ENCODE results near the gene TNPO2. TPM values are rescaled to one million over a fixed set of nuclear protein-coding genes. Genes with fewer than 3 reads are reported as not detected.
A peak's percentile ranks its signal among the peaks of the same experiment; 100 is the strongest.

The TNPO2 gene
- polyA plus RNA-seq, 6 donors from 2014 or later, result 1.7 to 3.5 (median 2.7) TPM; not detected in 1

DNA sequence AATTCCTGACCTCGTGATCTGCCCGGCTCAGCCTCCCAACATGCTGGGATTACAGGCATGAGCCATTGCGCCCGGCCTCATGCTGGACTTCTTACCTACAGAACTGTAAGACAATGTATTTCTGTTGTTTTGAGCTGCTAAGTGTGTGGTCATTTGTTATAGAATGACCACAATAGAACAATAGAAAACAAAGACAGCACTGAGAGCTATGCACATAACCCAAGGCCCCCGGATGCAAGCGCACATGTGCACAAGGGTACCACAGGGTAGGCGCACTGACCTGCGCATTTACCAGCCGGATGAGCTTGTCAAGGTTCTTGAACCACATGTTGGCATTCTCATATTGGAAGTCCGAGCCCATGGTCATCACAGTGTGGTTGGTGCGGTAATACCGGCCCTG lies 62.8 kb downstream of the TNPO2 start:
- no peak for DNase-seq
- H3K9me3 Mint-ChIP-seq, result no peaks in the 10 kb centered on the region
- H3K27me3 Mint-ChIP-seq, result no peaks in the 10 kb centered on the region
- peaks cover 22 to 34% (median 29%) of the 10 kb centered on the region in 3 donors for H3K4me1 Mint-ChIP-seq
- no peak for ATAC-seq (ENCODE audit: low read depth in 2 of 2)
- no peak overlapping the region for H3K4me3 Mint-ChIP-seq
- peaks cover 0 to 14% of the 10 kb centered on the region in 2 donors for H3K36me3 Mint-ChIP-seq
- H3K27ac Mint-ChIP-seq, result peak overlapping the region in 1 of 6 donors; percentile 41

DNA sequence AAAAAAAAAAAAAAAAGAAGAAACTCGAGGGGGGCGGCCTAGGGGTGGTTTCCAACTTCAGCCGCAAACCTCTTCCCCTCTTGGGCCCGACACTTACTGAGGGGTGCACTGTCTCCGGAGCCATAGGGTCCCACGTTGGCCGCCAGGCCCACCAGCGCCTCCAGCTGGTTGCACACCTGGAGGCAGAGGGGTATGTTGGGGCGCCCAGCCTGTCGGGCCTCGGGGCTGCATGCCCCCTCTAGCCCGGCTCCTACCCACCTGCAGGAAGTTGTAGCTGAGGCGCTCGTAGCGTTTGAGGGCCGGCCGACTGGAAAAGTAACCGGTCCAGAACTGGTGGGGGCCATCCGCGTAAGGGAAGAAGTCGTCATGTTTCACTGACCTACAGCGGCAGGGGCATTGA lies 65.8 kb downstream of the TNPO2 start:
- ATAC-seq (ENCODE audit: low read depth in 2 of 2) (no peak), DNase-seq (no peak)
- Mint-ChIP-seq H3K27me3 (no peaks in the 10 kb centered on the region), H3K9me3 (no peaks in the 10 kb centered on the region), H3K27ac (peak overlapping the region in 1 of 6 donors; percentile 90), H3K4me1 (peaks cover 6 to 25% (median 11%) of the 10 kb centered on the region in 3 donors), H3K36me3 (peaks cover 4 to 25% of the 10 kb centered on the region in 2 donors), H3K4me3 (no peak overlapping the region)

DNA sequence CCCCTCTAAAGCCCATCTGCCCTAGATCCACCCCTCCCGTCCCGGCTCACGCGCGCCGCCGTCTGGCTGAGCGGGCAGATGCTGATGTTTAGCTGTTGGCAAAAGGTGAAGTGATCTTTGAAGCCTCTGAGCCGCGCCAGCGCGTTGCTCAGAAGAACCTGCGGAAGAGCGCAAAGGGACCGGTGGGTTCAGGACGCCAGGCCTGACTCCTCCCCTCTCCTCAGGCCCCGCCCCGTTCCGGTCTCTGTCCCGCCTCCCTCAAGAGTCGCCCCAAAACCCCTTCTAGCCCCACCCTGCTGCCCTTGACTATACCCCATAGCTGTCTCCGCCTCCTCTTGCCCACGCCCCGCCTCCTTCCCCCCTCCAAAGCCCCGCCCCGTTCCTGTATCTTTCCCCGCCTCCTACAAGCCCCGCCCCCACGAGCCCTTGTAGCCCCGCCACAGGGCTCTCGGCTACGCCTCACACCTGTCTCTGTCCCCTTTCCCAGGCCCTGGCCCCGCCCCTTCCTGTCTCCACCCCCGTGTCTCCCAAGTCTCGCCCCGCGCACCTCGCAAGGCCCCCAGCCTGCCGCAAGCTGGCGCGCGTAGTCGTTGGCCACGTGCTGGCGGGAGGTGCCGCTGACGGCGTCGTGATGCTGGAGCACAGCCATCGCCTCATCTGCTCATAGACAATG lies 66.7 kb downstream of the TNPO2 start:
- ATAC-seq (ENCODE audit: low read depth in 2 of 2), result no peak
- peak overlapping the region in 1 of 6 donors; percentile 82 for H3K27ac Mint-ChIP-seq
- H3K36me3 Mint-ChIP-seq, result peaks cover 4 to 25% of the 10 kb centered on the region in 2 donors

DNA sequence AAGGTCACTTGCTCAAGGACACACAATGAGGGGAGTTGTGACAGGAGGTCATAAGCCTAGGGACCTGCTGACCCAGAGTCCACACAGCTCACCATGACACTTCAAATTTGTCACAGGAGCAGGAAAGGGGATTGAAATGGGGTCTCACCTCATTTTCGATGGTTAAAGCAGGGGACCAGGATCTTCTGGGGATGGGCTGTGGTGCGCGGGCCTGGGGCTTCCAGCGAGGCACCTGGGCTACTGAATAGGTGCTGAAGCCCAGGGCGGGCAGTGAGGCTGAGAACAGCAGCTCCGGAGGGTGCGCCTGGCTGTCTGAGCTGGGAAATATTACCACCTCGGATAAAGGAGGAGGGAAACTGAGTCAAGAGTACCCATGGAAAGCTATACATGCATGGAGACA lies 68.2 kb downstream of the TNPO2 start:
- H3K27me3 Mint-ChIP-seq, result no peaks in the 10 kb centered on the region
- ATAC-seq (ENCODE audit: low read depth in 2 of 2), result no peak
- no peak for DNase-seq
- peaks cover 3 to 25% (median 11%) of the 10 kb centered on the region in 3 donors for H3K4me1 Mint-ChIP-seq
- peak overlapping the region in 2 of 6 donors; percentile 2 to 67 for H3K27ac Mint-ChIP-seq
- H3K4me3 Mint-ChIP-seq, result peak overlapping the region in 1 of 8 donors; percentile 33
- H3K9me3 Mint-ChIP-seq, result no peaks in the 10 kb centered on the region
- H3K36me3 Mint-ChIP-seq, result peaks cover 4 to 25% of the 10 kb centered on the region in 2 donors

More for the DNA sequence above, 66.7 kb downstream of the TNPO2 start:
- Mint-ChIP-seq H3K27me3 (no peaks in the 10 kb centered on the region), H3K4me3 (peak overlapping the region in 2 of 8 donors; percentile 23 to 69), H3K9me3 (no peaks in the 10 kb centered on the region), H3K4me1 (peaks cover 6 to 25% (median 11%) of the 10 kb centered on the region in 3 donors)
- DNase-seq, result no peak

DNA sequence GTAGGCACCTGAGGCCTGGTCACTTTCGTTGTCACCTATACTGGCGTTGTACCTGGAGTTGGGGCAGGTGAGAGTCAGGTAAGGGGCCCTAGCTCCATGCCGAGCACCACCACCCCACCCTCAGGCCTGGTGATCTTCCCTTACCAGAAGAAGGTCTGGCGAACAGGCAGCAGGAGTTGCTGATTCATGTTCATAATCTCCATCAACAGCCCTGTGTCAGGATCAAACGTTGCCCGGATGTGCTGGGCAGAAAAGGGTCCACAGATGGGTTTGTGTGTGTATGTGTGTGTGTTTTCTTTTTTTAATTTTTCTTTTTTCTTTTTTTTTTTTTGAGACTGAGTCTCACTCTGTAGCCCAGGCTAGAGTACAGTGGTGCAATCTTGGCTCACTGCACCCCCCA lies 71.5 kb downstream of the TNPO2 start:
- no peak for ATAC-seq (ENCODE audit: low read depth in 2 of 2)
- Mint-ChIP-seq H3K36me3 (peaks cover 4 to 14% of the 10 kb centered on the region in 2 donors), H3K27me3 (no peaks in the 10 kb centered on the region), H3K27ac (no peak overlapping the region), H3K4me1 (peaks cover 8 to 20% (median 16%) of the 10 kb centered on the region in 3 donors), H3K4me3 (no peak overlapping the region), H3K9me3 (no peaks in the 10 kb centered on the region)
- no peak for DNase-seq

DNA sequence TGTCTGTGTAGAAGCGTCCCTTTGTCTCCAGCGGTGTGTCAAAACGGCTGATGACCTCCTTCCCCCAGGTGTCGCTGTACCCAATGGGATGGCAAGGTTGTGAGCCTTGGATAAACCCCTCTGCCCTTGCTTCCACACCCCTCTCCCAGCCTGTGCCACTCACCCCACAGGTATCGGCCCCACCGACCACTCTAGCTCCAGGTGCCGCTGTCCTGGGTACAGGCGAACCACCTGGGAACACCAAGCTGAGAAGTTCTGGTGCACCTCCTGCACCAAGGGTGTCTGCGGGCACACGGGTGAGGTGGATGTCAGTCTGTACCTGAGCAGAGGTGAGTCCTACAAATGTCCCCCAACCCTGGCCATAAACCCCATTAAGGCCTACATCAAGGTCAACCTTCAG lies 73.8 kb downstream of the TNPO2 start:
- H3K27ac Mint-ChIP-seq, result peak overlapping the region in 1 of 6 donors; percentile 74
- H3K4me1 Mint-ChIP-seq, result peaks cover 5 to 18% (median 12%) of the 10 kb centered on the region in 3 donors
- H3K27me3 Mint-ChIP-seq, result no peaks in the 10 kb centered on the region
- DNase-seq, result no peak
- no peaks in the 10 kb centered on the region for H3K9me3 Mint-ChIP-seq
- no peak for ATAC-seq (ENCODE audit: low read depth in 2 of 2)
- peaks cover under 1 to 5% of the 10 kb centered on the region in 2 donors for H3K36me3 Mint-ChIP-seq
- no peak overlapping the region for H3K4me3 Mint-ChIP-seq

Other genes with a start within 250 kb of the TNPO2 start
- gene ZNF709, start 239.1 kb downstream of the TNPO2 start, polyA plus RNA-seq (ENCODE audit: low read depth in 6 of 6), result 1 to 10 TPM in 5 of 6 donors, not detected in 1; 1.4 to 2.8 (median 2.3) TPM
- 10 to 100 TPM; 14.8 to 22.7 (median 18.7) TPM for gene ZNF564, start 172.4 kb downstream of the TNPO2 start, polyA plus RNA-seq (ENCODE audit: low read depth in 6 of 6)
- gene ZNF490, start 113.1 kb downstream of the TNPO2 start, polyA plus RNA-seq (ENCODE audit: low read depth in 6 of 6), result 10 to 100 TPM in 4 of 6 donors, 1 to 10 TPM in 1, not detected in 1; 9.7 to 13.1 (median 12.2) TPM
- 10 to 100 TPM; 22.8 to 44.1 (median 28.2) TPM for gene ZNF791, start 113.0 kb downstream of the TNPO2 start, polyA plus RNA-seq (ENCODE audit: low read depth in 6 of 6)
- 10 to 100 TPM; 64.1 to 97.0 (median 76.9) TPM for gene MAN2B1, start 57.2 kb downstream of the TNPO2 start, polyA plus RNA-seq (ENCODE audit: low read depth in 6 of 6)
- gene WDR83, start 57.1 kb downstream of the TNPO2 start, polyA plus RNA-seq (ENCODE audit: low read depth in 6 of 6), result 10 to 100 TPM; 12.6 to 34.5 (median 17.5) TPM
- gene DHPS, start 42.1 kb downstream of the TNPO2 start, polyA plus RNA-seq (ENCODE audit: low read depth in 6 of 6), result 100 to 1,000 TPM in 2 of 6 donors, 10 to 100 TPM in 4; 83.5 to 132 (median 85.5) TPM
- gene GNG14, start 35.9 kb downstream of the TNPO2 start, polyA plus RNA-seq (ENCODE audit: low read depth in 6 of 6), result not detected
- gene FBXW9, start 27.3 kb downstream of the TNPO2 start, polyA plus RNA-seq (ENCODE audit: low read depth in 6 of 6), result 1 to 10 TPM; 2.0 to 5.8 (median 4.9) TPM
- gene TRIR, start 10.8 kb upstream of the TNPO2 start, polyA plus RNA-seq (ENCODE audit: low read depth in 6 of 6), result 100 to 1,000 TPM; 207 to 269 (median 230) TPM
- 100 to 1,000 TPM in 1 of 6 donors, 10 to 100 TPM in 5; 46.3 to 105 (median 53.5) TPM for gene GET3, start 13.6 kb upstream of the TNPO2 start, polyA plus RNA-seq (ENCODE audit: low read depth in 6 of 6)
- under 1 TPM in 1 of 6 donors, not detected in 5; 0.23 TPM for gene BEST2, start 27.9 kb upstream of the TNPO2 start, polyA plus RNA-seq (ENCODE audit: low read depth in 6 of 6)
- gene HOOK2, start 51.6 kb upstream of the TNPO2 start, polyA plus RNA-seq (ENCODE audit: low read depth in 6 of 6), result 1 to 10 TPM; 1.1 to 7.1 (median 3.3) TPM
- gene JUNB, start 67.6 kb upstream of the TNPO2 start, polyA plus RNA-seq (ENCODE audit: low read depth in 6 of 6), result 1,000 to 10,000 TPM in 5 of 6 donors, 100 to 1,000 TPM in 1; 777 to 2,686 (median 1,649) TPM
- gene PRDX2, start 77.9 kb upstream of the TNPO2 start, polyA plus RNA-seq (ENCODE audit: low read depth in 6 of 6), result 100 to 1,000 TPM in 5 of 6 donors, 10 to 100 TPM in 1; 96.8 to 203 (median 126) TPM
- 1 to 10 TPM in 5 of 6 donors, not detected in 1; 2.0 to 6.6 (median 5.2) TPM for gene THSD8, start 78.1 kb upstream of the TNPO2 start, polyA plus RNA-seq (ENCODE audit: low read depth in 6 of 6)
- gene RNASEH2A, start 82.7 kb upstream of the TNPO2 start, polyA plus RNA-seq (ENCODE audit: low read depth in 6 of 6), result 10 to 100 TPM; 19.7 to 30.9 (median 25.1) TPM
- not detected for gene RTBDN, start 110.6 kb upstream of the TNPO2 start, polyA plus RNA-seq (ENCODE audit: low read depth in 6 of 6)
- 1 to 10 TPM in 3 of 6 donors, under 1 TPM in 2, not detected in 1; 0.10 to 2.5 (median 1.0) TPM for gene MAST1, start 114.6 kb upstream of the TNPO2 start, polyA plus RNA-seq (ENCODE audit: low read depth in 6 of 6)
- gene DNASE2, start 157.5 kb upstream of the TNPO2 start, polyA plus RNA-seq (ENCODE audit: low read depth in 6 of 6), result 10 to 100 TPM; 24.5 to 55.8 (median 40.6) TPM
- not detected for gene KLF1, start 163.3 kb upstream of the TNPO2 start, polyA plus RNA-seq (ENCODE audit: low read depth in 6 of 6)
- gene GCDH, start 167.2 kb upstream of the TNPO2 start, polyA plus RNA-seq (ENCODE audit: low read depth in 6 of 6), result 10 to 100 TPM in 5 of 6 donors, 1 to 10 TPM in 1; 7.8 to 16.3 (median 13.4) TPM
- gene SYCE2, start 195.4 kb upstream of the TNPO2 start, polyA plus RNA-seq (ENCODE audit: low read depth in 6 of 6), result under 1 TPM in 1 of 6 donors, not detected in 5; 0.21 TPM
- 10 to 100 TPM; 33.8 to 63.0 (median 44.0) TPM for gene FARSA, start 209.8 kb upstream of the TNPO2 start, polyA plus RNA-seq (ENCODE audit: low read depth in 6 of 6)
- gene CALR, start 214.7 kb upstream of the TNPO2 start, polyA plus RNA-seq (ENCODE audit: low read depth in 6 of 6), result 100 to 1,000 TPM in 5 of 6 donors, 10 to 100 TPM in 1; 97.4 to 189 (median 155) TPM
- 100 to 1,000 TPM in 3 of 6 donors, 10 to 100 TPM in 3; 82.9 to 119 (median 99.3) TPM for gene RAD23A, start 221.9 kb upstream of the TNPO2 start, polyA plus RNA-seq (ENCODE audit: low read depth in 6 of 6)
- 10 to 100 TPM; 49.4 to 65.9 (median 52.7) TPM for gene GADD45GIP1, start 233.3 kb upstream of the TNPO2 start, polyA plus RNA-seq (ENCODE audit: low read depth in 6 of 6)
- not detected for gene DAND5, start 245.6 kb upstream of the TNPO2 start, polyA plus RNA-seq (ENCODE audit: low read depth in 6 of 6)

Data from naive B cell (primary cell).